ENCODE measurements around the gene FOXP1. TPM values are rescaled to one million over a fixed set of nuclear protein-coding genes. Genes with fewer than 3 reads are reported as not detected.

FOXP1 gene
- total RNA-seq, 1 experiment from 2014 or later, result 75.3 TPM

DNA sequence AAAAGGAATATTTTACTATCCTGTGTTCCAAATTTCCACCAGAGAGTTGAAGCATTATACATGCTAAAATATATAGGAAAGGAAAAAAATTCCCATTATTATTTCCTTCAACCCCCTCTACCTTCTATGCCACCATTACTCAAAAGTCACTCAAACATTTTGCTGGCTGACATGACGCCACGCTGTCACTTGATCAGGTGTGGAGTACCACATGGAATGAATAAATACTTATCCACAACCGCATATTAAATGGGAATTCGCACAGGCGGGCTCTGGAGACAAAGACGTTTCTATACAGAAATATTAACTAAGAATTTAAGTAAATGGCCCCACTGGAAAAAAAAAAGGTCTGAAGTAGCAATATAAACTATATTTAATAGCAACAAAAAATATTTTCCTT lies 266.4 kb downstream of the FOXP1 start:
- Histone ChIP-seq H2BK20ac (ENCODE audit: low read depth, low read length, poor library complexity, severe bottlenecking) (no peak overlapping the region), H3K4me1 (ENCODE audit: insufficient read depth, low read length) (no peaks in the 10 kb centered on the region), H3K56ac (ENCODE audit: insufficient read length, low read depth, low read length) (no peak overlapping the region), H3K4me2 (ENCODE audit: insufficient read depth, insufficient read length, low read length) (no peak overlapping the region), H2BK120ac (ENCODE audit: low read depth, low read length, poor library complexity, severe bottlenecking) (no peak overlapping the region), H2BK5ac (ENCODE audit: insufficient read length, low read length) (no peak overlapping the region), H2BK12ac (ENCODE audit: insufficient read length, low read depth, low read length) (no peak overlapping the region), H4K91ac (ENCODE audit: insufficient read length, low read depth, low read length) (no peak overlapping the region), H2AK5ac (ENCODE audit: insufficient read length, low read length) (no peak overlapping the region), H3K4ac (ENCODE audit: low read depth, low read length) (no peak overlapping the region), H3K79me2 (ENCODE audit: insufficient read depth, low read length) (no peaks in the 10 kb centered on the region), H3K23ac (ENCODE audit: insufficient read length, low read depth, low read length) (no peak overlapping the region), H2AFZ (ENCODE audit: low read length) (no peak overlapping the region), H4K20me1 (ENCODE audit: control insufficient read depth, insufficient read depth, insufficient read length) (no peaks in the 10 kb centered on the region), H4K8ac (replicated peaks; ENCODE audit: insufficient read length, low read depth, low read length) (no peak overlapping the region), H3K18ac (ENCODE audit: insufficient read length, low read depth, low read length) (no peak overlapping the region), H3K23me2 (ENCODE audit: insufficient read length, low read depth, low read length, poor library complexity, severe bottlenecking) (no peaks in the 10 kb centered on the region), H3K9me3 (ENCODE audit: control insufficient read depth, low read depth, low read length) (no peaks in the 10 kb centered on the region), H3K27ac (ENCODE audit: insufficient read length, low read depth, low read length) (no peak overlapping the region), H2BK15ac (ENCODE audit: low read depth, low read length) (no peak overlapping the region), H4K5ac (ENCODE audit: insufficient read length, low read depth, low read length) (no peak overlapping the region), H3T11ph (ENCODE audit: low read length) (no peak overlapping the region), H3K14ac (ENCODE audit: insufficient read depth, low read length) (no peak overlapping the region), H3K79me1 (ENCODE audit: insufficient read depth, low read depth, low read length, poor library complexity, severe bottlenecking) (no peaks in the 10 kb centered on the region), H3K9ac (ENCODE audit: extremely low read depth, insufficient read length, low read length) (no peak overlapping the region), H3K27me3 (ENCODE audit: insufficient read depth, low read length) (no peaks in the 10 kb centered on the region; the same call in 1 of the 2 replicates)
- no peaks in the 10 kb centered on the region for H3K9me3 Mint-ChIP-seq
- peaks cover under 1 to 3% of the 10 kb centered on the region in 2 experiments; a peak in 2 of 4 replicates for H3K4me1 Mint-ChIP-seq
- no CpG with 5 or more reads among the region's 6 CpGs for WGBS (ENCODE audit: extremely low coverage, insufficient read length, low lambda C conversion rate)
- no peaks in the 10 kb centered on the region for H3K36me3 Mint-ChIP-seq (ENCODE audit: insufficient read depth in 1 of 3, low read depth in 3 of 3)
- DNase-seq, result no peak
- no peak overlapping the region; a peak in 1 of 7 replicates for H3K27ac Mint-ChIP-seq
- no peak overlapping the region for H3K4me3 Mint-ChIP-seq
- TF ChIP-seq, protein P1, sequence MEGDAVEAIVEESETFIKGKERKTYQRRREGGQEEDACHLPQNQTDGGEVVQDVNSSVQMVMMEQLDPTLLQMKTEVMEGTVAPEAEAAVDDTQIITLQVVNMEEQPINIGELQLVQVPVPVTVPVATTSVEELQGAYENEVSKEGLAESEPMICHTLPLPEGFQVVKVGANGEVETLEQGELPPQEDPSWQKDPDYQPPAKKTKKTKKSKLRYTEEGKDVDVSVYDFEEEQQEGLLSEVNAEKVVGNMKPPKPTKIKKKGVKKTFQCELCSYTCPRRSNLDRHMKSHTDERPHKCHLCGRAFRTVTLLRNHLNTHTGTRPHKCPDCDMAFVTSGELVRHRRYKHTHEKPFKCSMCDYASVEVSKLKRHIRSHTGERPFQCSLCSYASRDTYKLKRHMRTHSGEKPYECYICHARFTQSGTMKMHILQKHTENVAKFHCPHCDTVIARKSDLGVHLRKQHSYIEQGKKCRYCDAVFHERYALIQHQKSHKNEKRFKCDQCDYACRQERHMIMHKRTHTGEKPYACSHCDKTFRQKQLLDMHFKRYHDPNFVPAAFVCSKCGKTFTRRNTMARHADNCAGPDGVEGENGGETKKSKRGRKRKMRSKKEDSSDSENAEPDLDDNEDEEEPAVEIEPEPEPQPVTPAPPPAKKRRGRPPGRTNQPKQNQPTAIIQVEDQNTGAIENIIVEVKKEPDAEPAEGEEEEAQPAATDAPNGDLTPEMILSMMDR (conservative IDR thresholded peaks at IDR 0.05), result no peak
- H3K27me3 Mint-ChIP-seq (ENCODE audit: low read depth), result no peaks in the 10 kb centered on the region

Measured in H9 (cell line).